Gastrocnemius medialis (tissue), 4 donors: ENCODE data around the gene RSPO3. TPM values are rescaled to one million over a fixed set of nuclear protein-coding genes. Genes with fewer than 3 reads are reported as not detected.

Source experiments
- ATAC-seq, 2 donors: fragments of 150-250 bp; one replicate each; pipeline ENCODE4 v1.9.1; 2016
- DNase-seq, 2 donors: peaks; one replicate each; pipeline ENCODE4 v3.0.0-alpha.2; 2019
- H3K27ac ChIP-seq, 4 donors: fragments of 200-600 bp; sonication (generic); 1 replicate in 1 of 4; 2 replicates in 3 of 4; pipeline ENCODE4 v1.5.1; 2016 to 2018; ENCODE audit warnings: mild to moderate bottlenecking in 2 of 4, moderate library complexity in 1 of 4
- H3K27me3 ChIP-seq, 3 donors: fragments of 200-600 bp; sonication (generic) in 2 of 3; 1 replicate in 1 of 3; 2 replicates in 2 of 3; pipeline versions ENCODE4 v1.5.1 to v1.6.0; 2016 to 2019; ENCODE audit warnings: mild to moderate bottlenecking in 1 of 3, moderate library complexity in 1 of 3
- H3K36me3 ChIP-seq, 2 donors: fragments of 200-600 bp; sonication (generic) in 1 of 2; one replicate each; pipeline ENCODE4 v1.5.1; 2017 to 2018
- H3K4me1 ChIP-seq, 2 donors: fragments of 200-600 bp; sonication (generic) in 1 of 2; one replicate each; pipeline ENCODE4 v1.5.1; 2016 to 2017; ENCODE audit warnings: mild to moderate bottlenecking in 2 of 2
- H3K4me3 ChIP-seq, 4 donors: fragments of 200-600 bp; sonication (generic) in 3 of 4; 1 replicate in 1 of 4; 2 replicates in 3 of 4; pipeline ENCODE4 v1.5.1; 2016 to 2019; ENCODE audit warnings: mild to moderate bottlenecking in 2 of 4
- H3K9me3 ChIP-seq, 3 donors: fragments of 200-600 bp; sonication (generic) in 2 of 3; 1 replicate in 1 of 3; 2 replicates in 2 of 3; pipeline ENCODE4 v1.5.1; 2016 to 2019
- POLR2A ChIP-seq, 2 donors: fragments of 450-650 bp; IDR thresholded peaks; one replicate each; pipeline ENCODE4 v1.6.1; 2017; ENCODE audit warnings: antibody characterized with exemption in 2 of 2, mild to moderate bottlenecking in 2 of 2, moderate library complexity in 2 of 2
- in situ Hi-C, 4 donors: fragments of 200-750 bp; cut with MboI; loops; one replicate each; pipeline versions ENCODE4 v1.15.0 to v1.8.0; 2017; ENCODE audit warnings: low sequenced_read_pairs in 4 of 4
- intact Hi-C: fragments of 100-400 bp; cut with DNase I; formaldehyde crosslinking; loops from one replicate; pipeline ENCODE4 v1.15.1; 2023; ENCODE audit warnings: low total_unique reads
- total RNA-seq, 4 donors: library from RNA; depleted of rRNA; stranded (reverse); fragments of >200 nt; gene quantifications; one replicate each; pipeline versions ENCODE4 v1.1.0 to v1.2.3, GENCODE V29; 2016
- TF ChIP-seq, protein P1 (sequence below), 5 experiments: fragments of 450-650 bp in 3 of 5; fragments of 200-600 bp in 2 of 5; sonication (generic) in 2 of 5; IDR thresholded peaks in 4 of 5; conservative IDR thresholded peaks in 1 of 5; 1 replicate in 4 of 5; 2 replicates in 1 of 5; pipeline ENCODE4 v1.5.1; 2016 to 2019; ENCODE audit warnings: antibody characterized with exemption in 5 of 5, mild to moderate bottlenecking in 3 of 5, moderate library complexity in 3 of 5

The RSPO3 gene
- total RNA-seq, 4 donors from 2014 or later: 4.8 to 30.5 (median 7.2) TPM

DNA sequence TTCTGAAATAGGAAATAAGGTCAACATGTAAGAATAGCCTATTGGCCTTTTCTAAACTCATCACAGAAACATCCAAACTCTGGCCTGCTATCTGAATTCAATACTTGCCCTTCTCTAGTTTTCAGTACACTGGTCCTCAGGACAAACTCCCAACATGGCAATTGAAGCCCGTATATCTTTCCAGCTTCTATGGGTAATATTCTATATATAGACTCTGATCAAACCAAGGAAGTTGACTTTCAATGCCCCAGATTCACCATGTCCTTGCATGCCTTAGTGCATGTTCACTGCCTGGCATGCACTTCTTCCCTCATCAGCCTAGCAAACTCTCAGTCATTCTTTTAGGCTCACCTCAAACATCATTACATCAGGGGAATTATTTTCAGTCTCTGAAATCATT, 73.2 kb downstream of the RSPO3 start:
- Histone ChIP-seq H3K27ac (peak overlapping the region; percentile 72 to 78 (median 74)), H3K9me3 (no peaks in the 10 kb centered on the region), H3K27me3 (no peaks in the 10 kb centered on the region), H3K4me1 (peaks cover 42 to 48% of the 10 kb centered on the region in 2 donors), H3K4me3 (no peak overlapping the region), H3K36me3 (no peaks in the 10 kb centered on the region)
- ATAC-seq (peak; percentile 95 to 96), DNase-seq (peak; percentile 57 to 67)
- intact Hi-C loops: loop anchor here (2.0 to 5.0 kb wide), 5 partner anchors 73 to 387 kb away; partner anchors contain the start of genes ECHDC1, RNF146 and RSPO3
- no peak for TF ChIP-seq POLR2A (IDR thresholded peaks at IDR 0.05)
- TF ChIP-seq, protein P1, sequence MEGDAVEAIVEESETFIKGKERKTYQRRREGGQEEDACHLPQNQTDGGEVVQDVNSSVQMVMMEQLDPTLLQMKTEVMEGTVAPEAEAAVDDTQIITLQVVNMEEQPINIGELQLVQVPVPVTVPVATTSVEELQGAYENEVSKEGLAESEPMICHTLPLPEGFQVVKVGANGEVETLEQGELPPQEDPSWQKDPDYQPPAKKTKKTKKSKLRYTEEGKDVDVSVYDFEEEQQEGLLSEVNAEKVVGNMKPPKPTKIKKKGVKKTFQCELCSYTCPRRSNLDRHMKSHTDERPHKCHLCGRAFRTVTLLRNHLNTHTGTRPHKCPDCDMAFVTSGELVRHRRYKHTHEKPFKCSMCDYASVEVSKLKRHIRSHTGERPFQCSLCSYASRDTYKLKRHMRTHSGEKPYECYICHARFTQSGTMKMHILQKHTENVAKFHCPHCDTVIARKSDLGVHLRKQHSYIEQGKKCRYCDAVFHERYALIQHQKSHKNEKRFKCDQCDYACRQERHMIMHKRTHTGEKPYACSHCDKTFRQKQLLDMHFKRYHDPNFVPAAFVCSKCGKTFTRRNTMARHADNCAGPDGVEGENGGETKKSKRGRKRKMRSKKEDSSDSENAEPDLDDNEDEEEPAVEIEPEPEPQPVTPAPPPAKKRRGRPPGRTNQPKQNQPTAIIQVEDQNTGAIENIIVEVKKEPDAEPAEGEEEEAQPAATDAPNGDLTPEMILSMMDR (IDR thresholded peaks at IDR 0.05 in 4 of 5, conservative IDR thresholded peaks at IDR 0.05 in 1 of 5): no peak
- in situ Hi-C loops: loop anchor here in 3 of 4 donors (10.0 to 25.0 kb wide), 3 partner anchors 73 to 379 kb away; partner anchors contain the start of genes RNF146 (in 2 of the 3) and KIAA0408 (in 1 of the 3)

DNA sequence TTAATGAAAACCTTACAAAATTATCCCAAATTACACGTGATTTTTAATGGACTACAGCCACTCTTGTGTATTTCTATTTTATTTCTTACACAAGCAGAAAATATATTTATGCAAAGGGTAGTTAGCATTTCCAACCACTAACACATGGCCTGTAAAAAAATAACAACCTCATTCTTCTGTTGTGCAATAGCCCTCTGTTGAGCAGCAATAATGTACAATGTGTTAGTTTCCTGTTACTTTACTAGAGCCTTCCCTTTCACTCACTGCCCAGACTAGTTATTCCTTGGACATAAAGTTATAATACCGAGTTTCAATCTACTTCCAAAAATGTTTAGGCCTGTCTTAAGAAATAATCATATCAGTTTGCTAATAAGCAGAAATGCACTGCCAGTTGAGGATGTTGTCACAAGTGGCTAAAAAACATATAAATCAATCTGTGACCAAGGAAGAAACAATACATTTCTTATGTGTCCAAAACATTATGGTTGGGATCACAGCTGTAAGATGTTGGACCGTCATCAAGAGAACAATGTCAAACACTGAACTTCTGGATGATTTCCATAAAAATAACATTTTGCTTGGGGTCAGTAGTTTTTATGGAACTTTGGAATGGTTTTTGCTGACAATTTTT, 74.6 kb downstream of the RSPO3 start:
- ATAC-seq: peak; percentile 68
- Histone ChIP-seq H3K27me3 (no peaks in the 10 kb centered on the region), H3K36me3 (no peaks in the 10 kb centered on the region), H3K9me3 (no peaks in the 10 kb centered on the region), H3K27ac (peak overlapping the region; percentile 72 to 78 (median 74)), H3K4me1 (peaks cover 42 to 44% of the 10 kb centered on the region in 2 donors), H3K4me3 (no peak overlapping the region)
- TF ChIP-seq, protein P1 (IDR thresholded peaks at IDR 0.05 in 4 of 5, conservative IDR thresholded peaks at IDR 0.05 in 1 of 5): no peak
- no peak for TF ChIP-seq POLR2A (IDR thresholded peaks at IDR 0.05)
- in situ Hi-C loops: loop anchor here in 3 of 4 donors (10.0 to 25.0 kb wide), 3 partner anchors 72 to 381 kb away; partner anchors contain the start of genes RNF146 (in 2 of the 3) and KIAA0408 (in 1 of the 3)
- intact Hi-C loops: loop anchor here (2.0 to 5.0 kb wide), 4 partner anchors 74 to 388 kb away; partner anchors contain the start of genes ECHDC1 and RNF146
- no peak for DNase-seq

DNA sequence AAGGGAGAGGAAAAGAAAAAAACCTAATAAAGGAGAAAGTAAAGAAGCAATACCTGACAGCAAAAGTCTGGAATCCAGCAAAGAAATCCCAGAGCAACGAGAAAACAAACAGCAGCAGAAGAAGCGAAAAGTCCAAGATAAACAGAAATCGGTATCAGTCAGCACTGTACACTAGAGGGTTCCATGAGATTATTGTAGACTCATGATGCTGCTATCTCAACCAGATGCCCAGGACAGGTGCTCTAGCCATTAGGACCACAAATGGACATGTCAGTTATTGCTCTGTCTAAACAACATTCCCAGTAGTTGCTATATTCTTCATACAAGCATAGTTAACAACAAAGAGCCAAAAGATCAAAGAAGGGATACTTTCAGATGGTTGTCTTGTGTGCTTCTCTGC, 77.4 kb downstream of the RSPO3 start:
- no peak for ATAC-seq
- intact Hi-C loops: no loop called here

DNA sequence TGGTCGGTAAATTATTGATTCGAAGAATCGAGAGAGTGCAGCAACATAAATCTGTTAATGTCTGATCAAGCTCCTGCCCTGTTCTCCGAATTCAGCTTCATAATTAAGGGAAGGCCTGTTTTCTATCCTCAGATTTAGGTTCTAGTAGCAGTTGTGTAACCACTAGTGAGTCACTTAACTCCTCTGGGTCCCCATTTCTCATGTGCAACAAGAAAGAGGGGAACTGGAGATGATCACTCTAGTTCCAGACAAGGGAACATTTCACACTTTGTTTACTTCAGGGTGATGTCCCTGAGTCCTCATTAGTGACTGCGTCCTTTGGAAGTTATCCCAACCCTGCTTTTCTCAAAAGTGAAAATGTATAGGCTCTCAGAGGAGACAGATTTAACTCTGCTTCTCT, 80.1 kb downstream of the RSPO3 start:
- Histone ChIP-seq H3K4me3 (no peak overlapping the region), H3K9me3 (no peaks in the 10 kb centered on the region), H3K36me3 (no peaks in the 10 kb centered on the region), H3K4me1 (peaks cover 0 to 2% of the 10 kb centered on the region in 2 donors), H3K27ac (peak overlapping the region; percentile 42 to 54 (median 49)), H3K27me3 (no peaks in the 10 kb centered on the region)
- no peak for DNase-seq
- intact Hi-C loops (no loop called here), in situ Hi-C loops (loop anchor here in 3 of 4 donors (5.0 to 25.0 kb wide), 4 partner anchors 66 to 386 kb away; partner anchors contain the start of genes RNF146 (in 3 of the 3) and KIAA0408 (in 1 of the 3))
- peak; percentile 75 to 92 for ATAC-seq
- TF ChIP-seq POLR2A (IDR thresholded peaks at IDR 0.05): no peak
- TF ChIP-seq, protein P1 (IDR thresholded peaks at IDR 0.05 in 4 of 5, conservative IDR thresholded peaks at IDR 0.05 in 1 of 5): no peak

More for the DNA sequence above, 77.4 kb downstream of the RSPO3 start:
- in situ Hi-C loops: loop anchor here in 3 of 4 donors (5.0 to 25.0 kb wide), 4 partner anchors 69 to 384 kb away; partner anchors contain the start of genes RNF146 (in 3 of the 3) and KIAA0408 (in 1 of the 3)
- TF ChIP-seq POLR2A (IDR thresholded peaks at IDR 0.05): no peak
- TF ChIP-seq, protein P1 (IDR thresholded peaks at IDR 0.05 in 4 of 5, conservative IDR thresholded peaks at IDR 0.05 in 1 of 5): no peak
- H3K4me1 ChIP-seq: peaks cover 27 to 29% of the 10 kb centered on the region in 2 donors
- no peaks in the 10 kb centered on the region for H3K9me3 ChIP-seq
- H3K27me3 ChIP-seq: no peaks in the 10 kb centered on the region
- no peaks in the 10 kb centered on the region for H3K36me3 ChIP-seq
- H3K4me3 ChIP-seq: no peak overlapping the region
- DNase-seq: no peak
- no peak overlapping the region for H3K27ac ChIP-seq
